Spleen (tissue), 11 donors: ENCODE results near the gene ZNF93. TPM values are rescaled to one million over a fixed set of nuclear protein-coding genes. Genes with fewer than 3 reads are reported as not detected.
"Not testable (repeated sequence)": the region's sequence is repeated elsewhere in the genome, so short reads cannot be mapped to it uniquely, and the experiment has no call there.

Experiments used
- DNase-seq: peaks from one replicate; pipeline ENCODE4 v3.0.0-alpha.2; 2020
- H3K27ac ChIP-seq, 8 donors: fragments of 200-600 bp; sonication (generic) in 7 of 8; 1 replicate in 4 of 8; 2 replicates in 4 of 8; pipeline versions ENCODE4 v1.5.0 to v1.8.0; 2016 to 2021; ENCODE audit warnings: inconsistent platforms in 4 of 8, mild to moderate bottlenecking in 4 of 8, moderate library complexity in 1 of 8
- H3K27me3 ChIP-seq, 7 donors: fragments of 200-600 bp; sonication (generic) in 6 of 7; replicated peaks in 1 of 7; 1 replicate in 4 of 7; 2 replicates in 3 of 7; pipeline versions ENCODE4 v1.5.0 to v1.8.0; 2016 to 2021; ENCODE audit warnings: inconsistent platforms in 3 of 7, mild to moderate bottlenecking in 1 of 7
- H3K36me3 ChIP-seq, 6 donors: fragments of 200-600 bp; sonication (generic) in 5 of 6; 1 replicate in 4 of 6; 2 replicates in 2 of 6; pipeline versions ENCODE4 v1.5.0 to v1.8.0; 2016 to 2021; ENCODE audit warnings: inconsistent platforms in 2 of 6
- H3K4me1 ChIP-seq, 6 donors: fragments of 200-600 bp; sonication (generic) in 5 of 6; 1 replicate in 3 of 6; 2 replicates in 3 of 6; pipeline versions ENCODE4 v1.5.0 to v1.8.0; 2016 to 2021; ENCODE audit warnings: inconsistent platforms in 3 of 6
- H3K4me3 ChIP-seq, 8 donors: fragments of 200-600 bp; sonication (generic) in 7 of 8; 1 replicate in 4 of 8; 2 replicates in 4 of 8; pipeline versions ENCODE4 v1.5.0 to v1.8.0; 2016 to 2021; ENCODE audit warnings: inconsistent platforms in 4 of 8, mild to moderate bottlenecking in 4 of 8, moderate library complexity in 2 of 8
- H3K9me3 ChIP-seq, 8 donors: fragments of 200-600 bp; sonication (generic) in 7 of 8; 1 replicate in 4 of 8; 2 replicates in 4 of 8; pipeline versions ENCODE4 v1.5.0 to v1.8.0; 2016 to 2021; ENCODE audit warnings: inconsistent platforms in 4 of 8
- POLR2A ChIP-seq, 3 donors: fragments of 450-650 bp; IDR thresholded peaks; one replicate each; pipeline ENCODE4 v1.5.1; 2017; ENCODE audit warnings: antibody characterized with exemption in 3 of 3, mild to moderate bottlenecking in 1 of 3
- POLR2AphosphoS5 ChIP-seq, 3 donors: sonication (generic); formaldehyde crosslinking; IDR thresholded peaks; one replicate each; pipeline ENCODE4 v1.5.1; 2017; ENCODE audit warnings: antibody characterized with exemption in 3 of 3
- WGBS, 5 donors: extraction: QIAGEN DNeasy Blood & Tissue Kit in 3 of 5; methylation state at CpG; one replicate each; pipeline versions ENCODE4 v1.1.5 to v1.1.7; 2013 to 2018; 5-methylcytosine and 5-hydroxymethylcytosine counted together
- intact Hi-C: fragments of 100-400 bp; cut with DNase I; formaldehyde crosslinking; loops from one replicate; pipeline ENCODE4 v1.15.0; 2023; ENCODE audit warnings: low total_unique reads
- polyA plus RNA-seq, 3 donors: library from polyadenylated mRNA; stranded (reverse); fragments of 200-250 nt; gene quantifications; one replicate each; pipeline ENCODE4 v1.2.1, GENCODE V29; 2013
- total RNA-seq, 7 donors: library from RNA; depleted of rRNA in 3 of 7; stranded (reverse); fragments of >200 nt in 3 of 7; fragmentation: NEBNext Ultra II Directional in 4 of 7; extraction: Animal tissue kit (Norgen Biotek cat#: 25700) in 4 of 7; gene quantifications; one replicate each; pipeline versions ENCODE4 v1.1.0 to v1.2.1, GENCODE V29; 2016 to 2021
- TF ChIP-seq, protein P1 (sequence below), 11 experiments: fragments of 200-600 bp in 7 of 11; fragments of 450-650 bp in 4 of 11; sonication (generic) in 4 of 11; IDR thresholded peaks in 8 of 11; conservative IDR thresholded peaks in 3 of 11; 1 replicate in 7 of 11; 2 replicates in 4 of 11; pipeline versions ENCODE4 v1.4.0 to v1.8.0; 2016 to 2021; ENCODE audit warnings: antibody characterized with exemption in 11 of 11, inconsistent platforms in 4 of 11, mild to moderate bottlenecking in 1 of 11
- donor health status: healthy with polysubstance abuse.
- donor health status: DM: no; HTN: no; CAD: no; lungs with moderate emphysema.
- donor health status: DM: no; HTN: no; CAD: no.
- donor health status: Bipolar disorder and iron deficiency.
- donor health status: healthy.
- donor health status: DM: no; HTN: no; CAD: no.
- donor health status: DM: yes; HTN: yes; CAD: no.

Gene ZNF93
- total and polyA plus RNA-seq, 10 donors = 2.3 to 21.7 (median 5.5) TPM

DNA sequence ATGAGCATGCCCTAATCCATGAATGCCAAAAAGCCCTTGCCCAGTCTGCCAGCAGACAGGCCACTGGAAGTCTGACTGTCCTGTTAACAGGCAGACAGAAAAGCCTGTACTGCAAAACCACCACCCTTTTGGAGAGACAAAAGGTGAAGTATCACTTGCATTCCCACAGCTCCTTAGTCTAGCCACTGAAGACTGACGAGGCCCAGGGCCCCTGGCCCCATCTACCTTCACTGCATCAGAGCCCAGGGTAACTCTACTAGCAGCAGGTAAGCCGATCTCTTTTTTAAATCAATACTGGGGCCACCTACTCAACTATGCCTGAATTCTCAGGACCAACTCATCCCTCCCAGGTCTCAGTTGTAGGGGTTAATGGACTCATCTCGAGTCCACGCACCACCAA lies 45.5 kb downstream of the ZNF93 start:
- intact Hi-C loops = no loop called here
- DNase-seq = no peak
- Histone ChIP-seq H3K9me3 (peaks cover 0 to 92% (median 15%) of the 10 kb centered on the region in 8 donors), H3K27me3 (peaks cover 0 to 15% (median 0%) of the 10 kb centered on the region in 7 donors), H3K27ac (no peak overlapping the region), H3K4me3 (no peak overlapping the region), H3K36me3 (no peaks in the 10 kb centered on the region), H3K4me1 (no peaks in the 10 kb centered on the region)
- no peak for TF ChIP-seq POLR2A (IDR thresholded peaks at IDR 0.05)
- no peak for TF ChIP-seq POLR2AphosphoS5 (IDR thresholded peaks at IDR 0.05)
- TF ChIP-seq, protein P1, sequence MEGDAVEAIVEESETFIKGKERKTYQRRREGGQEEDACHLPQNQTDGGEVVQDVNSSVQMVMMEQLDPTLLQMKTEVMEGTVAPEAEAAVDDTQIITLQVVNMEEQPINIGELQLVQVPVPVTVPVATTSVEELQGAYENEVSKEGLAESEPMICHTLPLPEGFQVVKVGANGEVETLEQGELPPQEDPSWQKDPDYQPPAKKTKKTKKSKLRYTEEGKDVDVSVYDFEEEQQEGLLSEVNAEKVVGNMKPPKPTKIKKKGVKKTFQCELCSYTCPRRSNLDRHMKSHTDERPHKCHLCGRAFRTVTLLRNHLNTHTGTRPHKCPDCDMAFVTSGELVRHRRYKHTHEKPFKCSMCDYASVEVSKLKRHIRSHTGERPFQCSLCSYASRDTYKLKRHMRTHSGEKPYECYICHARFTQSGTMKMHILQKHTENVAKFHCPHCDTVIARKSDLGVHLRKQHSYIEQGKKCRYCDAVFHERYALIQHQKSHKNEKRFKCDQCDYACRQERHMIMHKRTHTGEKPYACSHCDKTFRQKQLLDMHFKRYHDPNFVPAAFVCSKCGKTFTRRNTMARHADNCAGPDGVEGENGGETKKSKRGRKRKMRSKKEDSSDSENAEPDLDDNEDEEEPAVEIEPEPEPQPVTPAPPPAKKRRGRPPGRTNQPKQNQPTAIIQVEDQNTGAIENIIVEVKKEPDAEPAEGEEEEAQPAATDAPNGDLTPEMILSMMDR (IDR thresholded peaks at IDR 0.05 in 8 of 11, conservative IDR thresholded peaks at IDR 0.05 in 3 of 11) = no peak
- WGBS, 5 donors = 81 to 93% (median 85%) methylated on average over 4 of the region's 4 CpGs

GRCh38 chr19:19948800-19949199 lies 48.1 kb downstream of the ZNF93 start:
- no peak for DNase-seq
- 59 to 83% (median 81%) methylated on average over 5 of the region's 5 CpGs for WGBS, 5 donors

GRCh38 chr19:19955208-19955607 lies 54.5 kb downstream of the ZNF93 start:
- Histone ChIP-seq H3K27ac (no peak overlapping the region), H3K36me3 (no peaks in the 10 kb centered on the region), H3K4me3 (no peak overlapping the region), H3K27me3 (no peaks in the 10 kb centered on the region), H3K9me3 (peaks cover 0 to 9% (median 0%) of the 10 kb centered on the region in 8 donors), H3K4me1 (peaks cover 0 to 6% (median 2%) of the 10 kb centered on the region in 6 donors)
- WGBS, 5 donors = 85 to 92% (median 91%) methylated on average over 9 of the region's 9 CpGs
- no peak for DNase-seq
- no peak for TF ChIP-seq POLR2AphosphoS5 (IDR thresholded peaks at IDR 0.05)
- TF ChIP-seq, protein P1 (IDR thresholded peaks at IDR 0.05 in 8 of 11, conservative IDR thresholded peaks at IDR 0.05 in 3 of 11) = no peak
- no peak for TF ChIP-seq POLR2A (IDR thresholded peaks at IDR 0.05)
- intact Hi-C loops = no loop called here

More at GRCh38 chr19:19948800-19949199, 48.1 kb downstream of the ZNF93 start:
- no peak overlapping the region for H3K4me3 ChIP-seq
- intact Hi-C loops = no loop called here
- no peak overlapping the region for H3K27ac ChIP-seq
- peaks cover 0 to 67% (median 3%) of the 10 kb centered on the region in 8 donors for H3K9me3 ChIP-seq
- TF ChIP-seq POLR2A (IDR thresholded peaks at IDR 0.05) = no peak
- no peak for TF ChIP-seq POLR2AphosphoS5 (IDR thresholded peaks at IDR 0.05)
- TF ChIP-seq, protein P1 (IDR thresholded peaks at IDR 0.05 in 8 of 11, conservative IDR thresholded peaks at IDR 0.05 in 3 of 11) = no peak
- H3K36me3 ChIP-seq = no peaks in the 10 kb centered on the region
- no peaks in the 10 kb centered on the region for H3K4me1 ChIP-seq
- H3K27me3 ChIP-seq = peaks cover 0 to 15% (median 0%) of the 10 kb centered on the region in 7 donors

GRCh38 chr19:19956434-19957075 lies 55.8 kb downstream of the ZNF93 start:
- 60 to 68% (median 63%) methylated on average over 11 to 15 of the region's 15 CpGs for WGBS, 5 donors
- Histone ChIP-seq H3K27ac (no peak overlapping the region), H3K9me3 (no peaks in the 10 kb centered on the region), H3K4me1 (peaks cover 0 to 6% (median 2%) of the 10 kb centered on the region in 6 donors), H3K4me3 (no peak overlapping the region), H3K36me3 (no peaks in the 10 kb centered on the region), H3K27me3 (no peaks in the 10 kb centered on the region)
- intact Hi-C loops = no loop called here
- no peak for DNase-seq
- TF ChIP-seq POLR2A (IDR thresholded peaks at IDR 0.05) (no peak), POLR2AphosphoS5 (IDR thresholded peaks at IDR 0.05) (no peak)
- TF ChIP-seq, protein P1 (IDR thresholded peaks at IDR 0.05 in 8 of 11, conservative IDR thresholded peaks at IDR 0.05 in 3 of 11) = no peak

- H3K4me3 ChIP-seq, H3K36me3 ChIP-seq, H3K27ac ChIP-seq, DNase-seq, H3K27me3 ChIP-seq, H3K9me3 ChIP-seq, intact Hi-C loops, H3K4me1 ChIP-seq: not testable (repeated sequence)
- 86 to 94% (median 86%) methylated on average over 8 of the region's 8 CpGs for WGBS, 5 donors
Observed at GRCh38 chr19:19957766-19958165, 57.0 kb downstream of the ZNF93 start.
